HEK293T (cell line): ENCODE measurements around the gene KBTBD4.

ENCODE experiments used
- CTCF ChIA-PET: fragments of 350-600 bp; formaldehyde crosslinking; extraction: SDS; loops from one replicate; lab custom pipeline; 2021; ENCODE audit warnings: antibody characterized with exemption, inconsistent platforms; lab: Yijun Ruan, JAX
- POLR2A ChIA-PET: fragments of 350-600 bp; formaldehyde crosslinking; extraction: SDS; loops from one replicate; lab custom pipeline; 2020; ENCODE audit warnings: antibody characterized with exemption, inconsistent platforms; lab: Yijun Ruan, JAX
- DNase-seq: peaks from one replicate; pipeline ENCODE4 v3.0.0; 2012; ENCODE audit warnings: mixed read lengths; ENCODE audit errors: extremely low spot score
- ARNT ChIP-seq: fragments of 450-650 bp; IDR thresholded peaks from 2 replicates; pipeline ENCODE4 v1.6.1; 2017; ENCODE audit warnings: mild to moderate bottlenecking
- BHLHE40 ChIP-seq: fragments of 450-650 bp; IDR thresholded peaks from 2 replicates; pipeline ENCODE4 v1.6.1; 2016; ENCODE audit warnings: mild to moderate bottlenecking, moderate library complexity, borderline replicate concordance
- CTBP1 ChIP-seq: fragments of 450-650 bp; IDR thresholded peaks from 2 replicates; pipeline ENCODE4 v1.6.1; 2016; ENCODE audit warnings: borderline replicate concordance
- ELF4 ChIP-seq: fragments of 450-650 bp; IDR thresholded peaks from 2 replicates; pipeline ENCODE4 v1.6.1; 2017; ENCODE audit warnings: antibody characterized with exemption
- FOXA1 ChIP-seq: fragments of 450-650 bp; IDR thresholded peaks from 2 replicates; pipeline ENCODE4 v1.6.1; 2016; ENCODE audit warnings: mild to moderate bottlenecking
- FOXK2 ChIP-seq: fragments of 450-650 bp; IDR thresholded peaks from 2 replicates; pipeline ENCODE4 v1.6.1; 2016; ENCODE audit warnings: mild to moderate bottlenecking
- FOXM1 ChIP-seq: fragments of 450-650 bp; IDR thresholded peaks from 2 replicates; pipeline ENCODE4 v1.6.1; 2017; ENCODE audit warnings: mild to moderate bottlenecking, borderline replicate concordance
- HDGF ChIP-seq: fragments of 450-650 bp; IDR thresholded peaks from 2 replicates; pipeline ENCODE4 v1.6.1; 2017; ENCODE audit warnings: antibody characterized with exemption, borderline replicate concordance
- L3MBTL2 ChIP-seq: fragments of 450-650 bp; conservative IDR thresholded peaks from 2 replicates; pipeline ENCODE4 v1.6.1; 2016; ENCODE audit warnings: mild to moderate bottlenecking
- LEF1 ChIP-seq: fragments of 450-650 bp; IDR thresholded peaks from 2 replicates; pipeline ENCODE4 v1.6.1; 2017; ENCODE audit warnings: mild to moderate bottlenecking, borderline replicate concordance
- NFRKB ChIP-seq: fragments of 450-650 bp; IDR thresholded peaks from 2 replicates; pipeline ENCODE4 v1.6.1; 2016; ENCODE audit warnings: mild to moderate bottlenecking, moderate library complexity
- PKNOX1 ChIP-seq: fragments of 450-650 bp; IDR thresholded peaks from 2 replicates; pipeline ENCODE4 v1.6.1; 2016
- SP1 ChIP-seq: fragments of 450-650 bp; IDR thresholded peaks from 2 replicates; pipeline ENCODE4 v1.6.1; 2017
- SUZ12 ChIP-seq: fragments of 450-650 bp; IDR thresholded peaks from 2 replicates; pipeline ENCODE4 v1.6.1; 2016; ENCODE audit warnings: mild to moderate bottlenecking
- TARDBP ChIP-seq: fragments of 450-650 bp; IDR thresholded peaks from 2 replicates; pipeline ENCODE4 v1.6.1; 2016
- ZNF384 ChIP-seq: fragments of 450-650 bp; IDR thresholded peaks from 2 replicates; pipeline ENCODE4 v1.6.1; 2016

The KBTBD4 gene

GRCh38 chr11:47572715-47573255, 6.0 kb downstream of the KBTBD4 start:
- CTCF ChIA-PET, result no interaction called here
- TF ChIP-seq FOXA1, result no peak
- TF ChIP-seq FOXM1, result no peak
- no peak for TF ChIP-seq ZNF384
- TF ChIP-seq NFRKB, result no peak
- TF ChIP-seq CTBP1, result no peak
- TF ChIP-seq L3MBTL2, result no peak
- no peak for TF ChIP-seq LEF1
- TF ChIP-seq FOXK2, result no peak
- TF ChIP-seq ARNT, result no peak
- no peak for TF ChIP-seq SP1
- no peak for TF ChIP-seq ELF4
- no peak for TF ChIP-seq SUZ12
- TF ChIP-seq BHLHE40, result no peak
- no peak for TF ChIP-seq HDGF
- no peak for TF ChIP-seq TARDBP
- TF ChIP-seq PKNOX1, result no peak

DNA sequence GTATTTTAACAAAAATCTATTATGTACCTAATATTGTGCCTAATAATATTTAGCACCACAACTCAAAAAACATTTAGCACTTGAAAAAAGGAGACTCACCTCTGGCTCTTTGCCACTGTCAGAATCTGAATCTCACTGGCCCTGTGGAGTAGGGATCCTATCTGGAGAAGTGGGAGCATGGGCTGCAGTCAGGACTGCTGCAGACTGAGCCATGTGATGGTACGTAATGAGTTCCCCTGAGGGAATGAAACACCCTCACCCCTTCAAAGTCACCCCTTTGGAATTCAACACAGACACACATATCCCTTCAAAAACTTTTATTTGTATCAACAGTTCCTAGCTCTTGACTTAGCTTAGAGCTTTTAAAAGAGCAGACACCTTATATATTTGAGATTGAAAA, 6.9 kb downstream of the KBTBD4 start:
- POLR2A ChIA-PET, result no interaction called here
- TF ChIP-seq TARDBP (no peak), ELF4 (no peak)
- CTCF ChIA-PET, result no interaction called here
- no peak for DNase-seq

More at GRCh38 chr11:47572715-47573255, 6.0 kb downstream of the KBTBD4 start:
- POLR2A ChIA-PET, result no interaction called here
- no peak for DNase-seq

DNA sequence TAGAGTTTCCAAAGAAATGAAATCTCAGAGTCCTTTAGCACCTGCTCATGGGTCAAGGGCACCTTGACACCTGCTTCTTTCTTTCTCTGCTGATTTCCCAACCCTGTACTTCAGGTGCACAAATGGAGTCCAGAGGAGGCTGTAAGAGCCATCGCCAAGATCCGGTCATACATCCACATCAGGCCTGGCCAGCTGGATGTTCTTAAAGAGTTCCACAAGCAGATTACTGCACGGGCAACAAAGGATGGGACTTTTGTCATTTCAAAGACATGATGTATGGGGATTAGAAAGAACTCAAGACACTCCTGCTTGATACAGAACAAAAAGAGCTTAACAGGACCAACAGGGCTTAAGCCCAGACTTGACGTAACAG, 7.4 kb downstream of the KBTBD4 start:
- DNase-seq, result no peak
- TF ChIP-seq FOXM1, result no peak
- no peak for TF ChIP-seq ZNF384
- TF ChIP-seq ARNT, result no peak
- no peak for TF ChIP-seq ELF4
- no peak for TF ChIP-seq TARDBP
- ChIA-PET CTCF (no interaction called here), POLR2A (no interaction called here)

DNA sequence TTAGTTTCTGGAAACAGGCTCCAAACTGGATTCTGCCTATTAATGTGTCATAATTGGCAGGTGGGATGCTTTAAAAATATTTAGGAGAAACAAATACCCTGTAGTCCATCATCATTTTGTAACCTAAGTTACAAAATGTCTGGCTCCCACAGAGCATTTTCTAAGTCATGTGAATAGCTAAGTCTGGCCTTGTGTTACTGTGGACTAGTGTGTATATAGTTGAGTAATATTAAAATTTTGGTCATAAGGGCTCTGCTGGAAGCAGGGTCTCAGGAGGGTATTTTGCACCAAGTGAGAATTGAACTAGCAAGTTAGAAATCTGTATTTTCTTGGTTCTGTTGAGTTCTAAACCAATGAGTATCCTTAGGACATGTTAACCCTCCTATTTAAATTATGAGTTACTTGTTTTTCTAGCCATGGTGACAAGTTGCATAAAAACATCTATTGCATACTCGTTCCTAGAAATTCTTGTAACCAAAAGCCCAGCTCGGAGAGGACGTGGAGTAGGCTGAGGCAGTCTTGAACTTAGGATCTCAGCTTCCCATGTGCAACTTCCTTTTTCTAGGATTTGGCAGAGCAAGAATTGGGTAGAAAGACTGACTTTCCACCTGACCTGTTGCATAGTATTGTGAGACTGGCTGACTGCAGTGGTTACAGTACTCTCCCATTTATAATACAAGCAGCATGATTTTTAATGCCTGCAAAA, 8.0 kb downstream of the KBTBD4 start:
- TF ChIP-seq FOXK2 (no peak), TARDBP (no peak), ARNT (no peak), ZNF384 (no peak), HDGF (no peak), FOXA1 (no peak)
- DNase-seq, result no peak
- ChIA-PET CTCF (no interaction called here), POLR2A (no interaction called here)

DNA sequence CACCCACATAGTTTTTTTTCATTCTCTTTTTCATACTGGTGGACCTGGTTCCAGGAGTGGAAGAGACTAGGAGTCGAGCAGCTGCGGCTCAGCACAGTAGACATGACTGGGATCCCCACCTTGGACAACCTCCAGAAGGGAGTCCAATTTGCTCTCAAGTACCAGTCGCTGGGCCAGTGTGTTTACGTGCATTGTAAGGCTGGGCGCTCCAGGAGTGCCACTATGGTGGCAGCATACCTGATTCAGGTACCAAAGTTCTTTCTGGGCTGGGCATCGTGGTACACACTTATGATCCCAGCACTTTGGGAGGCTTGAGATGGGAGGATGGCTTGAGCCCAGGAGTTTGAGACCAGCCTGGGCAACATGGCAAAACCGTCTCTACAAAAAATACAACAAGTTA, 9.1 kb downstream of the KBTBD4 start:
- no peak for DNase-seq
- TF ChIP-seq SUZ12 (no peak), NFRKB (no peak), LEF1 (no peak), HDGF (no peak), BHLHE40 (no peak), PKNOX1 (no peak), FOXM1 (no peak), SP1 (no peak), FOXA1 (no peak), ARNT (no peak), FOXK2 (no peak), TARDBP (no peak), CTBP1 (no peak), ELF4 (no peak)
- CTCF ChIA-PET, result no interaction called here
- POLR2A ChIA-PET, result interaction anchor here (1.5 kb wide), 1 partner anchor 9 kb away, joined by 4 read pairs; the partner anchor contains the start of genes KBTBD4 and NDUFS3

DNA sequence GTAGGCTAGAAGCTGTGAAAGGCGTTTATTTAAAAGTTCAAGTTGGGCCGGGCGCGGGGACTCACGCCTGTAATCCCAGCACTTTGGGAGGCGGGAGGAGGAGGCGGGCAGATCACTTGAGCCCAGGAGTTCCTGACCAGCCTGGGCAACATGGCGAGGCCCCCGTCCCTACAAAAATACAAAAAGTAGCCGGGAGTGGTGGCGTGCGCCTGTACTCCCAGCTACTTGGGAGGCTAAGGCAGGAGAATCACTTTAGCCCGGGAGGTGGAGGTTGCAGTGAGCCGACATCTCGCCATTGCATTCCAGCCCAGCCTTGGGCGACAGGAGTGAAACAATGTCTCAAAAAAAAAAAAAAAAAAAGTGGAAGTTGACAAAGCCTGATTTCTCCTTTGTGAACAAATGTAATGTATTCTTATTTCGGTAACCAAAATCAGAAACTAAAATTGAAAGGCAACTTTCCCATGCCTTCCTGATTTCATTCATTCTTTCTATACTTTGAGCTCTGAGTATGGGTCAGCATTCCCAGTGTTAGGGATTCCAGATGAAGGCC, 12.5 kb downstream of the KBTBD4 start:
- no peak for DNase-seq
- ChIA-PET CTCF (interaction anchor here (0.9 to 1.0 kb wide), 3 partner anchors 13 to 51 kb away, joined by 3 to 4 read pairs (median 4); no protein-coding TSS in a partner anchor), POLR2A (interaction anchor here (2.2 to 3.3 kb wide), 3 partner anchors 11 to 14 kb away, joined by 7 to 20 read pairs (median 18); partner anchors contain the start of genes CELF1, KBTBD4 and NDUFS3)
- TF ChIP-seq FOXK2 (no peak), ZNF384 (peak; percentile 72), FOXA1 (no peak), ELF4 (no peak)
